OCI-M2 (cell line): ENCODE results near the gene CHTF18.

Experiments used
- DNase-seq: peaks from one replicate; lab custom pipeline; 2025; ENCODE audit not compliant: unreplicated experiment; lab: John Stamatoyannopoulos, UW

CHTF18 gene

DNA sequence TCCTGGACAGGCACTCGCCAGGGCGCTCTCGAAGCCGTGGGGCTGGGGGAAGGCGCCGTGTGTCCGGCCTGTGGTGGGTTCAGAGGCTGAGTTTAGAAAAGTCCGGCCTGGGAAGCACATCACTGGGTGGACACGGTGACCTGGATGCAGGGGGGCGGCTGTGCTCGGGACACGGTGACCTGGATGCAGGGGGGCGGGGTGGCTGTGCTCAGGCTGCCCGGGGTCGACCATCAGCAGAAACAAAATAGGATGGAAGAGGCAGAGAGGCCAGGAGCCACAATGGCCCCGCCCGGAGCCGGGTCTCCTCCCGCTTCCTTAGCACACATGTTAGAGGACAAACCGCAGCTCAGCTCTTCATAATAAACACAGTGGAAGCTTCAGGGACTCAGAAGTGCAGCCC, 55.4 kb downstream of the CHTF18 start:
- DNase-seq = no peak

DNA sequence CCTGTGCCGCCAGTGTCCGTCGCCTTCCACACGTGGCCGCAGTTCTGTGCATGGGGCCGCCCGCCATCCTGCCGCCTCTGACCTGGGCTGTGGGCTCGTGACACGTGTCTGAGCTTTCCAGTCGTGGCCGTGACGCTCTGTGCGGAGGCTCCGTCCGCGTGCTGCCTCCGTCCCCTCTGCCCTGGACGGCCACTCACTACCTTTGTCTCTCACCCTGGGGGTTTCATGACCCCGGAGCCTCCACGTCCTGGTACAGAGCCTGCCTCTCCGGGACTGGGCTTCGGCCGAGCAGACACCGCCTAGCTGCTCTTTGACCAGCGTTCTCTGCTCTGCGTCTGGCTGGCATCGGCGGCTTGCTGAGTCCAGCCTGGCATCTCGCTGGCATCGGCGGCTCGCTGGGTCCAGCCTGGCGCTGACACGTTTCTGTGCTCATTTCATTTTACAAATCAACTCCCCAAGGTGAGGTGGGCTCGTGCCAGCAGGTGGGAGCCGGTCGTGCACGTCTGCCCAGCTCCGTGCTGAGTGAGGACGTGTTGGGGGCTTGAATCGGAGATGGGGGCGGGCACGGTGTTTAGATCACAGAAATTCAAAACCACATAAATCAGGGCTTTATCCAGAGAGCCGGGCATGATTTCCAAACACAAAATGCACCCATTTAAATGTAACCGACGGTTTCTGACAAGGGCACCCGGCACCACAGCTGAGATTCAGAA, 56.4 kb downstream of the CHTF18 start:
- DNase-seq = no peak

DNA sequence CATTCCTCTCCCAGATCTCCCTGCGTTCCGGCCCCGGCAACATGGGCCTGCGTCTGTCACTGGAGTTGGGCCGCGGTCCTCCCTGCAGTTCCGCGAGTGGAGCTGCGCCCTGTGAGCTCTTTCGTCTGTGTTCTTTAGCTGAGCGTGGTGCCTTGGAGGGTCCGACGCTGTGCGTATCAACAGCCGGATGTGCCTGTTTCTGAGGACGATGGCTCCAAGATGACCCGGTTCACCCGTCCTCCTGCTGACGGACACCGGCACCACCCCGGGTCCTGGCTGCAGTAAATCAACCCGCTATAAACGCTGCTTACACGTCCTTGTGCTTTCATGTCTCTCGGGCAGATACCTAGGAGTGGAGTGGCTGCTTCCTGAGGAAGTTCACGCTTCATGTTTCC, 56.9 kb downstream of the CHTF18 start:
- no peak for DNase-seq

DNA sequence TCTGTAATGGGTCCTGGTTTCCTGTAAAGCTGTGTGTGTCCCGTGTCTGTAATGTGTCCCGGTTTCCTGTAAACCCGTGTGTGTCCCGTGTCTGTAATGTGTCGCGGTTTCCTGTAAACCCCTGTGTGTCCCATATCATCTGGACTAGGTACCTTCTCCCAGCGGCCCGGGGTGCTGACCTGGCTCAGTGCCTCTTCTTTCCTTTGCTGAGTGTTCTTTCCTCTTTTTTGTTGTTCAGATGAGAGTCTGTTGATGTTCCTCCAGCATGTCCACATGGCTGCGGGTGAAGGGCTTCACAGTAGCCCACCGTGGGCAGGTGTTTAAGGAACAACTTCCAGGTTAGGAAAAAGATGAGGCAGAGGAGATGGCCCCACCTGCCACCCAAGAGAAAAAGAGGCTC, 58.7 kb downstream of the CHTF18 start:
- no peak for DNase-seq
